Activated T-helper 1 cell treated with Interleukin-2 at 50 U/mL for 16 hours (primary cell): Measurements from ENCODE around the gene ST6GALNAC1.
"Not testable (repeated sequence)": the region's sequence is repeated elsewhere in the genome, so short reads cannot be mapped to it uniquely, and the experiment has no call there.

Experiments
- DNase-seq: peaks from one replicate; pipeline ENCODE4 v3.0.0-alpha.2; 2020; ENCODE audit warnings: low read depth

Gene ST6GALNAC1

DNA sequence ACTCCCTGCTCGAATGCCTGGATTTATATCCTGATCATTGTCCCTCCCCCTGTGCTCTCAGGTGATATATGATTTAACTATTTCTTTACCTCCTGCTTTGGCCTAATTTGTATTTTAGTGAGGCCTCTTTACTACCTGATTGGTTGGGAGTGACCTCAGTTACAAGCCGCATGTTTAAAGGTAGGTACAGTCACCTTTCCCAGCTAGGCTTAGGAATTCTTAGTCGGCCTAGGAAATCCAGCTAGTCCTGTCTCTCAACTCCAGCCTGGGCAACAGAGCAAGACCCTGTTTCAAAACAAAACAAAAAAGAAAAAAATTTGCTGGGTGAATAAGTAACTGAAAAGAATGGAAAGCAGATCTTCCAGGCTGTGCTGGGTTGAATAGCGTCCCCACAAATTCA is 31.1 kb downstream of the ST6GALNAC1 start:
- no peak for DNase-seq

DNA sequence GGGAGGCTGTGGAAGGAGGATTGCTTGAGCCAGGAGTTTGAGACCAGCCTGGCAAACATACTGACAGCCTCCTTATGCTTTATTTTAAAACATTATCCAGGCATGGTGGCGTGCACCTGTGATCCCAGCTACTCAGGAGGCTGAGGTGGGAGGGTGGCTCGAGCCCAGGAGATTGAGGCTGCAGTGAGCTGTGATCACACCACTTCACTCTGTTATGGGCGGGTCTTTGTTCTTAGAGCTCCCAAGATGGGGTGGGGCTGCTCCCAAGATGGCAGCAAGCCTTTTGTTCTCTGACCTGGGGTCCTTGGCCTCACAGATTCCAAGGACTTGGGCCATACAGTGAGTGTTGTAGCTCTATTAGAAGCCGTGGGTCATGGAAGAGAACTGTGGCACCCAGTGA is 31.8 kb downstream of the ST6GALNAC1 start:
- no peak for DNase-seq

DNA sequence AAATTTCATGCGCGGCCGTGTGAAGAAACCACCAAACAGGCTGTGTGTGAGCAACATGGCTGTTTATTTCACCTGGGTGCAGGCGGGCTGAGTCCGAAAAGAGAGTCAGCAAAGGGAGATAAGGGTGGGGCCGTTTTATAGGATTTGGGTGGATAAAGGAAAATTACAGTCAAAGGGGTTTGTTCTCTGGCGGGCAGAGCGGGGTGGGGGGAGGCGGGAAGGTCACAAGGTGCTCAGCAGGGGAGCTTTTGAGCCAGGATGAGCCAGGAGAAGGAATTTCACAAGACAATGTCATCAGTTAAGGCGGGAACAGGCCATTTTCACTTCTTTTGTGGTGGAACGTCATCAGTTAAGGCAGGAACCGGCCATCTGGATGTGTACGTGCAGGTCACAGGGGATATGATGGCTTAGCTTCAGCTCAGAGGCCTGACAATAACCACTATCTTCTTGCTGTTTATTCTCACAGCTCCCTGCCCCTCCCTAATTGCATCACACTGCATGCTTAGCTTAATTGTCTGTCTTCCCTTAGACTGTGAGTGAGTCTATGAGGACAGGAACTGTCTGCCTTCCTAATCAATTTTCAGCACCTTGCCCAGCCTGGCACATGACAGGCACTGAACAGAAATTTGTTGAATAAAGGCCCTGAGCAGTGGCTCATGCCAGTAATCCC is 32.3 kb downstream of the ST6GALNAC1 start:
- DNase-seq, result not testable (repeated sequence)

DNA sequence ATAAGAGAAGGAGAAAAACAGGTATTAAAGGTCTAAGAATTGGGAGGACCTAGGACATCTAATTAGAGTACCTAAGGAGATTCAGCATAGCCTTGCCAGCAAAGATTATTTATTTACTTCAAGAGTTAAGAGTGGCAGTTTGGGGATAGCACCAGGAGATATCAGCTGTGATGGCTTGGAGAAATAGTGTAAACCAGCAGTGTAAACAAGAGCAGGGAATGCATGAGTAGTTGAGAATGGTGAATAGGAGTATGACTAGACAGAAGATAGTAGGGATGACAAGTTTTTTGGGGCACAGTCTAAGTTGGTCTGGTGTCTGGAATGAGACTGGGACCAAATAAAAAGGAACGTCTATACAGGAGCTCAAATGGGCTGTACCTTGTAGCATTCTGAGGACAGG is 36.9 kb downstream of the ST6GALNAC1 start:
- DNase-seq, result not testable (repeated sequence)

DNA sequence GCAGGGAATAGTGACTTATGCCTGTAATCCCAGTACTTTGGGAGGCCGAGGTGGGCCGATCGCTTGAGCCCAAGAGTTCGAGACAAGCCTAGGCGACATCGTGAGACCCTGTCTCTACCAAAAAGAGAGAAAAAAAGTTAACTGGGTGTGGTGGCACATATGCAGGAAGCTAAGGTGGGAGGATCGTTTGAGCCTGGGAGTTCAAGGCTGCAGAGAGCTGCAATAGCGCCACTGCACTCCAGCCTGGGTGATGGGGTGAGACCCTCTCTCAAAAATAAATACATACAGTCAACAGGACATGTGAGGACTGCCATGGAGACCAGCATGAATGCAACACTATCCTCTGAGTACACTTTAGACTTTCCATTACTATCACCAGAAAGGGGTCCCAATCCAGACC is 42.5 kb downstream of the ST6GALNAC1 start:
- no peak for DNase-seq

DNA sequence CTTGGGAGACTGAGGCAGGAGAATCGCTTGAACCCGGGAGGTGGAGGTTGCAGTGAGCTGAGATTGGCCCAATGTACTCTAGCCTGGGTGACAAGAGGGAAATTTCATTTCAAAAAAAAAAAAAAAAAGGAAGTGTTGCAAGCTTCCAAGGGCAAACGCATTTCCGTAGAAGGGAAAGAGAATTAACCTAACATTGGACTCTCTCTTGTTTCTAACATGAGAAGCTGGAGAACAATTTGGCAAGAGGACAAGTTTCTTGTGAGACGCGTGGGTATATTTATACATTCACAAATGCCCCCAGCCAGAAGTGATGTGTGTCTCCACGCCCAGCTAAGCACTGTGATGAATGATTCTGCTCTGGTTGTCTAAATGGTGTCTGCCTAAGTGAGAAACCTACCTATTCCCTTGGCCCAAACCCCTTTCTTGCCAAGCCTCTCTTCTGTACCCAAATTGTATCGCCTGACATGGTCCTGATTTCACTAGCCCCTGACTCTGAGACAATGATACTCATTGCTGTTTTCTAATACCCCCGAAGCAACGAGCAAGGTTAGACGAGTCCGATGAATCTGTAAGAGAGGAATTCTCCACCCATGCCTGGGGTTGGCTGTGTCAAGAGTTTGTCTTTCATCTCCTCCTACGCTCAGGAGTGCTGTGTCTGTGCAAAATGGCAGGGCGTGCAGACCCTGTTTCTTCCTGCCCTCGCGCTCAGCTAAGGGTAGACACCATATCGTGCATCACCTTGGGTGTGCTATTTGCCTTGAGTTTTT is 43.7 kb downstream of the ST6GALNAC1 start:
- no peak for DNase-seq

DNA sequence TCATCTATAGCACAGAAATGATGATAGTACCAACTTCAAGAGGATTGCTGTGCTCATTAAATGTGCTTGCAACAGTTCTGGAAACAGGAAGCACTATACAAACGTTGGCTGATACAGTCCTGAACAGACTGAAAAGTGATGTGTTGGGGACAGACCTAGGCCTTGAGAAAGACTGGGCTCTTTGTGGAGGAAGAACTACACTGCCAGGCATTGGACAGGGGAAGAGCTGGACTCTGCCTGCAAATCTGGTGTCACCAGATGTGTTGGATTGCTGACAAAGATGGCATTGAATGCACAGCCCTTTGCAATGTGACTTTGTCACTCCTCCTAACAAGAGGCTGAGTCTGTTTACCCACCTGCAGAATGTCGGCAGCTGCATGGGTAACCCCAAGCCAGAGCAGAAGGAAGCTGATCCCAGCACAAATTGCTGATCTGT is 45.5 kb downstream of the ST6GALNAC1 start:
- no peak for DNase-seq

DNA sequence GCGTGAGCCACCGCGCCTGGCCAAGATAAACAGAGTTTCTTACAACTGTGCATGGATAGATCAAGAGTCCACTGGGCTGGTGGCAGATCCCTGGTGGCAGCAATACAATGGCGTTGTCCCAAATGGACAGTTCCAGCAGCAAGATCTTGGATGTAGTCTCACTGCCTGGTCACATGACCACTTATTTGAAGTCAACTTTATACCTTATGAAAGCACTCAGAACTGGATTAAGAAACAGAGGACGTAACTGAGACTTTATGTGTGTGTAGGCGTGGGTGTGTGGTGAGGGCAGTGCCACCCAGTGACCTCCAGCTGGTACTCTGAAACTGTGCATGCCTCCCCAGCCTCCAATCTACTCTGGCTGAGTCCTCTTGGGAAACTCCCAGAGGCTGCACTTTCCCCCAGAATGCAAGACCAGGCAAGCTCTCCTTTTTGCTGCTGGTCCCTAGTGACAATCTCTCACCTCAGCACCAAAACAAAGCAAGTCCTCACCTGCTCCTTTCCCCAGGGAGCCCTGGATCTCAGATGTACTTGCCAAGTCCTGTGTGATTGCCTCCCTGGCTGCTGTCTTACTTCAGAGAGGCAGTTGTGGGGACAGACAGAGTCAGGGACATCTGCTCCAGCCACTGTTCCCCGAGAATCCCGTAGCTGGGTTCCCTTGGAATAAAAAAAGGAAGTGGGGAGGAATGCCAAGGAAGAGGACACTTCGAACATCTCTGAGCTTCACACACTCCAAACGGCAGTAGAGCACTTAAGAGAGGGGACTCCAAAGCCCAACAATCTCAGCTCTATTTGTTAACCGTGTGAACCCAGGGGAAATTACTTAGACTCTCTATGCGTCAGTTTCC is 46.2 kb downstream of the ST6GALNAC1 start:
- no peak for DNase-seq

DNA sequence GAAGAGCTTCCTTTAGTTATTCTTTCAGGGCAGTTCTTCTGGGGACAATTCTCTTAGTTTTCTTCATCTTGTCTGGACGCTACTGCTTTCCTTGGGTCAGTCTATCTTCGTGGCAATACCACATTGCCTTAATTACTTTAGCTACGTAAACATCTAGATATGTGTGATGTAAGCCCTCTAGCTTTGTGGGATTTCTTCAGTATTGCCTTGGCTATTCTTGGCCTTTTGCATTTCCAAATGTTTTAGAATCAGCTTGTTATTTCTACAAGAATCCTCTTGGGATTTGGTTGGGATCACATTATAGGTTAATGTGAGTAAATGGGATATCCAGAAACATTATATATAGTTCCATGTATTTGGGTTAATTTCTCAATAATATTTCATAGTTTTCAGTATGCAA is 48.9 kb downstream of the ST6GALNAC1 start:
- no peak for DNase-seq

DNA sequence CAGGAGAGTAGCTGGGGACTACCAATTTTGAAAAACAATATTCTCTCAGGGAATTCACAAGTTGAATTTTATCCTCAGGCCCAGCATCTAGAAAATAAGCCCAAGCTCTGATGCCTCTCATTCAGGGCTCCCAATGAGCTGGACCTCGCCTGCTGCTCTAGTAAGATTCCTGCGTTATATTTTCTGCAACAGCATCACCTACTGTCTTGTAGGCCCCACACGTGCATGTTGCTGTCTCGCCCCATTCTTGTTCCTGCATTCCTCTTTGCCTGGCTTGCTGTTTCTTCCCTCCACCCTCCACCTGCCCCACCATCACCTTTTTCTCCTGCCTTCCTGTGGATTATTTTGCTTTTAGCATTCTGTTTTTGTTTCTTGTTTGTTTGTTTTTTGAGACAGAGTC is 49.6 kb downstream of the ST6GALNAC1 start:
- no peak for DNase-seq

DNA sequence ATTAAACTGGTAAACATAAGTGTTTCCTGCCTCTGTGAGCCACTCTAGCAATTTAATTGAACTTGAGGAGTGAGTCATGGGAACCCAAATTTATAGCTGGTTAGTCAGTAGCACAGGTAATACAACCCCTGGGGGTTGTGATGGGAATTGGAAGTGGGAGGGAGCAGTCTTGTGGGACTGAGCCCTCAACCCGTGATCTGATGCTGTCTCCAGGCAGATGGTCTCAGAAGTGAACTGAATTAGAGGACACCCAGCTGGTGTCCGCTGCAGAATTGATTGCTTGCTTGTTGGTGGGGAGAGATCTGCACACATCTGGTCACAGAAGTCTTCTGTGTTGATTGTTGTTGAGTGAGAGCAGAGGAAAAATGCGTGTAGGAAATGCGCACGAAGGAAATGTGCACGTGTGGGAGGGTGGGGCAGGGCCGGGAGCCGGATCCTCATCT is 50.2 kb downstream of the ST6GALNAC1 start:
- no peak for DNase-seq

DNA sequence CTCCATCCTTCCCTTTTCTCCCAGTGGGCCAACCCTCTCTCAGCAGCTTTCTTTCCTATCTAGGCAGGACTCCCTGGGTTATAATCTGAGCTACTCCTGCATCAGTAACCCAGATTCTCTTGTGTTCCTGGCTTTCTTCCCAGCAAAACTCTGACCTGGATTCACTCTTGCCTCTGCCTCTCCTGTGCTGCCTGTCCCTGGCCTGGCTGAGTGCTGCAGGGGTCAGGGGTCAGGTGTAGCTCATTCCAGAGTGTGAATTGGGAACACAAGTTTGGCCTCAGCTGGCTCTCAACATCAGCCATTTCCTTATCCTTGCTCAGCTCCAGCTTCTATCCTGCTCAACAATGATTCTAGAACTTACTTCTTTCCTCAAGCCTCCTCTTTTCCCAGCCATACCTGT is 55.4 kb downstream of the ST6GALNAC1 start:
- no peak for DNase-seq

DNA sequence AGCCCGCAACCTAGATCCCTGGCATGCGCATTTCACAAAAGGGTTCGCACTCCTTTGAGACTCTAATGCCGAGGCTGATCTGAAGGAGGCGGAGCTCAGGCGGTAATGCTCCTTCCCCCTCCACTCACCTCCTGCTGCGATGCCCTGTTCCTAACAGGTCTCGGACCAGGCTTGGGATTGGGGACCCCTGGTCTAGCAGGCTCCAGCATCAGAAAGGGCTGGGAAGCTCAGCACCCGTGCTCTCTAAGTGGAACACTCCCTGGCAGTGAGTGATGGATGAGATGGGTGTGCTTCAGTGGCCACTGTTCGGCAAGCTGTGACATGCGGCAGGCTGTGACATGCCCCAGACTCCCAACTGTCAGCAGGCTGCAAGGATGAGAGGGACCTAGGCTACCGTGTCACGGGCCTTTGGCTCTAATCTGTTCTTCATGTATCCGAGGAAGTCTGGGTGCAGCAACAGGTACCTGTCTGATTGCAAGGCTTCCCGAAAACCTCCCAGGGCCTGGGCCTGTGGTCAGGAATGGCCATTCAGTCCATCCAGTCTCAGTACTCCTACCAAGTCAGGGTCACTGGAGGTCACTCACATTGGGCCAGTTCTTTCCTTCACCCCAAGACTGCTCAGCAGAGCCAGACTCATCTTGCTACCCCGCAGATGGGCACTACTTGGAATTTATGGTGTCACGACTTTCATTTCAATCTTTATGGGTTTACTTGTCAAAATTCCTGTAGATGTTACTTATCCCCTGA is 56.6 kb downstream of the ST6GALNAC1 start:
- no peak for DNase-seq

DNA sequence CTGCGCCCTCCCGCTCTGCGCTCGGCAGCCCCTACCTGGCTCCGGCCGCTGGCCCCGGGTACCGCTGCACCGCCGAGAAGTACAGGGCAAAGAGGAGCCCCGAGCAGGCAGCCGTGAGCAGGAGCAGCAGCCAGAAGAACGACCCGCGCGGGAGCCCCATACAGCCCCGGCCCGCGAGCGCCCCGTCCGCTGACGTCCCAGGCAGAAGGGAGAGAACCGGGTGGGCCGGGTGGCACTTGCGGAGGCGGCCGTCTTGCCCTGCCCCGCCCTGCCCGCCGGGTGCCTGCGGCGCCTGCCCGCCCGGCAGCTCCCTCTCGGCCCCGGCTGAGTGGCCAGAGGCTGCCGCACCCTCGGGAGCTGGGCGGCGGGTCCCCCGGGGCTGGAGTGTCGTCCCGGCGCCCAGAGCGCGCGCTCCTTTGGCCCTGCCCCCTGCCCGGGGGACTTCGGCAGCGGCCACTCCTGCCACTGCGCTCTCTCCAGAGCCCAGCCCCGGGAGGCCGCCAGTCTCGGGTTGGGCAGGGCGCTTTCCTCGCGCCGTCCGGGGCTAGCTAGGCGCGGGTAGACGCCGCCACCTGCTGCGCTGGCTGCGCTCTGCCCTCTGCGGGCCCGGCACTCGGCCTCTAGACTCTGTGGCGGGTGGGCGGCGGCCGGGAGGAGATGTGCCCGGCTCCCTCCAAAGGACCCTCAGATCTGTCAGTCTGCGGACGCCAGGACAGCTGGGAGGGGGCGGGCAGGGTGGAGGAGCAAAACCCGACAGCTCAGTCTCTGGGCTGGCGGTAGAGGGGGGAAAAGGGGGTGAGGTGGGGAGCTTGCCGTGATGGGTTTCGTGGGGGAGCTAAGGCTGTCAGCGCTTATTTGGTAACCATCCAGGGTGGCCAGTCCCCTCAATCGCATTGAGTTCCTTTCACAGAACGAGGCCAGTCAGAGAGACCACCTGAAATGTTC is 57.6 kb downstream of the ST6GALNAC1 start, which contains the start of gene ST6GALNAC2:
Gene ST6GALNAC2, minus strand, starts transcription at position 212 of the 945 bp plus-strand sequence. Its CDS starts 52 bp downstream, at position 160.
- DNase-seq, result no peak

DNA sequence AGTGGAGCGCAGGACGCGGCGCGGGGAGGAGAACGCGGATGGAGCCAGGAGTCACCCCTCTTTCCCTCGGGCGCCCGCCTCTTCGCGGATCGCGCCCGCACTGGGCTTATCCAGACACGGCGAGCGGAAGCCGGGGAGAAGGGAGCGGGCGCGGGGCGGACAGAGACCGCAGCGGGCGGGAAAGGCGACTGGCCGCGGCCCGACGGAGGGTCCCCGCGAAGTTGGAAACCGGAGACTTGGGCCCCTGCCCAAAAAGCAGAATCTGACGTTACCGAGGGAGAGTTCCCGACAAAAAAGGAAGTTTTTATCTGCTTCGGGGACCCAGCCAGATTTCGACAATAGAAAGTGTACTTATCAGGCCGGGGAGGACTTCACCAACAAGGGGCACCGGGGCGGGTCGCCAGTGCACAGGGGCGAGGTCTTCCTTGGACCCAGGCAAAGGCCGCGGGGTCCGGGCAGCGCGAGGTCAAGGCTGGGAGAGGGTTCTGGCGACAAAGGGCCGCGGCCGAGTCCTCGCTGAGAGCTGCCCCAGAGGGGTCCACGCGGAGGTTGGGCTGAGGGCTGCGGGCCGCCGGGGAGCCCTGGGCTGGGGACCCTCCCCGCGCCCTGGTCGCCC is 58.4 kb downstream of the ST6GALNAC1 start:
- DNase-seq, result no peak

DNA sequence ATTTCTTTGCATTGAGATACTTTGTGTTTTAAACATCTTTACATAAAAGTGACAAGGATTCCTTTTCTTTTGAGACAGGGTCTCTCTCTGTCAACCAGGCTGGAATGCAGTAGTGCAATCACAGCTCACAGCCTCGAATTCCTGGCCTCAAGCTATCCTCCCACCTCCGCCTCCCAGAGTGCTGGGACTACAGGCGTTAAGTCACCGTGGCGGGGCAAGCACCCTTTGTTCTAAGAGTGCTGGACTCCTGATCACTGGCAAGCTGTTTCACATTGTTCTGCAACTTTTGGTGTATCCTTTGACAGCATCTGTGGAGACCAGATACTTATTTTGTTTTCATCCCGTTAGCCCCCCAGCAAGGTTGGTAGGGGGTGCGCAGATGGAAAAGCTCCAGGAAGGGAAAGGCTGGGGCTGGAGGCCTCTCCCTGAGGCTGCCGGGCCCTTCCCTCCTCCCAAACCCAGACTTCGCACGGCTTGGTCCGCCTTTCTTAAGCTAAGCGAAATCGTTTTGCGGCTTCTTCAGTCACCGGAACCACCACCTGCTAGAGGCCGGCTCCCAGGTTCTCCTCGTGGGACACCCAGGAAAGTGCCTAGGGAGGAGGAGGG is 59.0 kb downstream of the ST6GALNAC1 start:
- DNase-seq, result no peak

DNA sequence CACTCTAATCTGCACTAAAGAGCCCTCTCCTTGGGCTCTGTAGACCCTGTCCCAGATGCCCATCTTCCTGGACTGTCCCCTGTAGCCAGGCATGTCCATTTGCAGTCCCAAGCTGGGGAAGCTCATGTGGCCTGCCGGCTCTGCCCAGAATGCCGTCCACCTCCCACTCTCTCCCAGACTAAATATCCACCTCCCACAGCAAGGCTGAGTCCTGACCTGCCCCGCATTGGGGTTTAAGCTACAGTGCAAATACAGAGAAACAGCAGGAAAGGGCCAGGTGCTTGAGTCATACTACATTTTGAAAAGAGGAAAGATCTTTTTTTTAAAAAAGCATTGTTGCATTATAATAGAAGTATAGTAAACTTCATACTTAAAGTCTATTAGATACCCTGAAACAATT is 60.9 kb downstream of the ST6GALNAC1 start:
- DNase-seq, result no peak

DNA sequence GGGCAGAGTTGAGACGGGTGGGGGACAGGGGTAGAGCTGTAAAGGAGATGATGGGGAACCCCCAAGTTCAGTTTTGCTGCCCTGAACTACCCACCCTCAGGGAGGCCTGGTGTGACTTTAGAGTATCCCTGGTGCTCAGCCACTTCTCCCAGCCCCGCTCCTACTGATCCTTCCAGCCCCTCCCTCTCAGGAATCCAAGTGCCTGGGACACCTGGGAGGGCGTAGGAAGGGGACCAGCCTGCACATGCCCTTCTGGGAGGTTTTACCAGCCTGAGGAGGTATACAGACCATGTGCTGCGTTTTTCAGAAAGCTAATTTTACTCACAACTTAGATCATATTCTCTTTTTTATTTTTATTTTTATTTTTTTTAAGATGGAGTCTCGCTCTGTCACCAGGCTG is 62.0 kb downstream of the ST6GALNAC1 start:
- no peak for DNase-seq

DNA sequence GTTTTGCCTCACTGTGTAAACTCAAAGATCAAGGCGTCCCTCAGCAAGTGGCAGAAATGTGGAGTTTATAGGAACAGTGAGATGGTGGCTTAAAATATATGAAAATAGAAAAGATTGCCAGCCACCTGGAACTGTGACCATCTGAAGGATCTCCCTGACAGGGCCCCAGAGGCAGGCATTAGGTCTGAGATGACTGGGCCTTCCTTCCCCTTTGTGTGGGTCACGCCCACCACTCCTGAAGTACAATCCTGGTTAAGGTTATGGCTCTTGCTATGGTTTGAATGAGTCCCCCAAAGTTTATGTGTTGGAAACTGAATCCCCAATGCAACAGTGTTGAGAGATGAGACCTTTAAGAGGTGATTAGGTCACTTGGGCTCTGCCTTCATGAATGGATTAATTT is 64.3 kb downstream of the ST6GALNAC1 start:
- no peak for DNase-seq

DNA sequence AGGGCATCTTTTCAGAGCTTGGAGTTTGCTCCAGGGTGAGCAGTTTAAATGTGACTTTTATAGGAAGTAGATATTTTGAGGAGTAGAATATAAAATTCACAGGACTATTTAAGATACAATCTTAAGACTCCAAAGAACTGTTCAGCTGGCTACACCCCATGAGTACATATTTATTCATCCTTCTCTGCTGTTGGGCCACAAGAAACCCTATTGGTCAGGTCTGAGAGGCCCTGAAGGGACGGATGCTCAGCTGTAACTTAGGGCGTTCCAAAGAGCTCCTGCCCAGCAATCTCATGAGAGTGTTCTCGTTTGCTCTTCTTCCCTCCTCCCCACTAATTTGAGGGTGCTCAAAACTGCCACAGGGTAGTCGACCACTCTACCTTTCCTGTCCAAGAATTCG is 65.2 kb downstream of the ST6GALNAC1 start:
- no peak for DNase-seq
